DND-41 (cell line): ENCODE results near the gene OR14A16.

Experiments used
- ATAC-seq: fragments of 200-7000 bp; cut with Tn5 transposase; 3 replicates; pipeline ENCODE4 v1.9.1; 2021; ENCODE audit warnings: low read depth; ENCODE audit not compliant: insufficient read depth
- DNase-seq: peaks from one replicate; pipeline ENCODE4 v3.0.0-alpha.2; 2020
- H2AFZ ChIP-seq: 2 replicates; pipeline ENCODE4 v1.6.0; 2012; ENCODE audit warnings: low read depth, low read length
- H3K27ac ChIP-seq: 2 replicates; pipeline ENCODE4 v1.5.1; 2012; ENCODE audit warnings: low read length, inconsistent platforms
- H3K27me3 ChIP-seq: fragments of 200-600 bp; sonication (generic); 2 replicates; pipeline ENCODE4 v1.6.0; 2012; ENCODE audit warnings: low read length, mild to moderate bottlenecking, inconsistent platforms; ENCODE audit not compliant: insufficient read depth, poor library complexity
- H3K36me3 ChIP-seq: 2 replicates; pipeline ENCODE4 v1.5.1; 2012; ENCODE audit warnings: low read length, inconsistent platforms; ENCODE audit not compliant: insufficient read depth
- H3K4me1 ChIP-seq: 2 replicates; pipeline ENCODE4 v1.5.1; 2012; ENCODE audit warnings: mild to moderate bottlenecking, low read length; ENCODE audit not compliant: insufficient read depth
- H3K4me2 ChIP-seq: 2 replicates; pipeline ENCODE4 v1.6.0; 2012; ENCODE audit warnings: mild to moderate bottlenecking, moderate library complexity, low read length, inconsistent platforms; ENCODE audit not compliant: insufficient read depth
- H3K4me3 ChIP-seq, 2 experiments: fragments of 200-600 bp in 1 of 2; shearing (Covaris generic) in 1 of 2; 2 replicates each; pipeline ENCODE4 v1.5.1; 2012 to 2016; ENCODE audit warnings: inconsistent platforms in 2 of 2, low read length in 2 of 2, mild to moderate bottlenecking in 2 of 2, low read depth in 1 of 2, moderate library complexity in 1 of 2
- H3K79me2 ChIP-seq: 2 replicates; pipeline ENCODE4 v1.6.0; 2012; ENCODE audit warnings: low read length, inconsistent platforms; ENCODE audit not compliant: insufficient read depth
- H3K9ac ChIP-seq: 2 replicates; pipeline ENCODE4 v1.6.0; 2012; ENCODE audit warnings: low read depth, mild to moderate bottlenecking, inconsistent platforms, low read length, moderate library complexity
- H3K9me3 ChIP-seq: 2 replicates; pipeline ENCODE4 v1.5.1; 2012; ENCODE audit warnings: low read length, moderate library complexity, mild to moderate bottlenecking, inconsistent platforms; ENCODE audit not compliant: insufficient read depth, severe bottlenecking
- H4K20me1 ChIP-seq: 2 replicates; pipeline ENCODE4 v1.6.0; 2012; ENCODE audit warnings: low read length; ENCODE audit not compliant: insufficient read depth
- EZH2 ChIP-seq: IDR thresholded peaks from 3 replicates; pipeline ENCODE4 v1.6.1; 2012; ENCODE audit warnings: borderline replicate concordance, low read depth, mild to moderate bottlenecking, moderate library complexity, low read length, inconsistent platforms; ENCODE audit not compliant: severe bottlenecking
- TF ChIP-seq, protein P1 (sequence below): IDR thresholded peaks from 2 replicates; pipeline ENCODE4 v1.5.1; 2012; ENCODE audit warnings: borderline replicate concordance, low read length, moderate library complexity, mild to moderate bottlenecking; ENCODE audit not compliant: poor library complexity, severe bottlenecking; ENCODE audit errors: extremely low read depth

OR14A16 gene, protein sequence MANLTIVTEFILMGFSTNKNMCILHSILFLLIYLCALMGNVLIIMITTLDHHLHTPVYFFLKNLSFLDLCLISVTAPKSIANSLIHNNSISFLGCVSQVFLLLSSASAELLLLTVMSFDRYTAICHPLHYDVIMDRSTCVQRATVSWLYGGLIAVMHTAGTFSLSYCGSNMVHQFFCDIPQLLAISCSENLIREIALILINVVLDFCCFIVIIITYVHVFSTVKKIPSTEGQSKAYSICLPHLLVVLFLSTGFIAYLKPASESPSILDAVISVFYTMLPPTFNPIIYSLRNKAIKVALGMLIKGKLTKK

GRCh38 chr1:247824023-247824422 lies at the start of gene OR14A16:
TSS of gene OR14A16 (minus strand) at chr1:247824119. CDS start at chr1:247815729, 8,390 bp downstream.
- no peak within 1 kb of the TSS for H3K9ac ChIP-seq
- H3K9me3 ChIP-seq = no peaks in the 10 kb centered on the region
- no peaks in the 10 kb centered on the region for H4K20me1 ChIP-seq
- ATAC-seq = no peak
- no peaks in the 10 kb centered on the region for H3K79me2 ChIP-seq
- TF ChIP-seq EZH2 = no peak
- TF ChIP-seq, protein P1, sequence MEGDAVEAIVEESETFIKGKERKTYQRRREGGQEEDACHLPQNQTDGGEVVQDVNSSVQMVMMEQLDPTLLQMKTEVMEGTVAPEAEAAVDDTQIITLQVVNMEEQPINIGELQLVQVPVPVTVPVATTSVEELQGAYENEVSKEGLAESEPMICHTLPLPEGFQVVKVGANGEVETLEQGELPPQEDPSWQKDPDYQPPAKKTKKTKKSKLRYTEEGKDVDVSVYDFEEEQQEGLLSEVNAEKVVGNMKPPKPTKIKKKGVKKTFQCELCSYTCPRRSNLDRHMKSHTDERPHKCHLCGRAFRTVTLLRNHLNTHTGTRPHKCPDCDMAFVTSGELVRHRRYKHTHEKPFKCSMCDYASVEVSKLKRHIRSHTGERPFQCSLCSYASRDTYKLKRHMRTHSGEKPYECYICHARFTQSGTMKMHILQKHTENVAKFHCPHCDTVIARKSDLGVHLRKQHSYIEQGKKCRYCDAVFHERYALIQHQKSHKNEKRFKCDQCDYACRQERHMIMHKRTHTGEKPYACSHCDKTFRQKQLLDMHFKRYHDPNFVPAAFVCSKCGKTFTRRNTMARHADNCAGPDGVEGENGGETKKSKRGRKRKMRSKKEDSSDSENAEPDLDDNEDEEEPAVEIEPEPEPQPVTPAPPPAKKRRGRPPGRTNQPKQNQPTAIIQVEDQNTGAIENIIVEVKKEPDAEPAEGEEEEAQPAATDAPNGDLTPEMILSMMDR = no peak
- no peaks in the 10 kb centered on the region for H3K4me1 ChIP-seq
- no peak within 1 kb of the TSS for H2AFZ ChIP-seq
- H3K27me3 ChIP-seq = no peaks in the 10 kb centered on the region
- DNase-seq = no peak
- no peaks in the 10 kb centered on the region for H3K36me3 ChIP-seq
- H3K4me3 ChIP-seq = no peak within 1 kb of the TSS
- no peak within 1 kb of the TSS for H3K27ac ChIP-seq
- no peak within 1 kb of the TSS for H3K4me2 ChIP-seq

DNA sequence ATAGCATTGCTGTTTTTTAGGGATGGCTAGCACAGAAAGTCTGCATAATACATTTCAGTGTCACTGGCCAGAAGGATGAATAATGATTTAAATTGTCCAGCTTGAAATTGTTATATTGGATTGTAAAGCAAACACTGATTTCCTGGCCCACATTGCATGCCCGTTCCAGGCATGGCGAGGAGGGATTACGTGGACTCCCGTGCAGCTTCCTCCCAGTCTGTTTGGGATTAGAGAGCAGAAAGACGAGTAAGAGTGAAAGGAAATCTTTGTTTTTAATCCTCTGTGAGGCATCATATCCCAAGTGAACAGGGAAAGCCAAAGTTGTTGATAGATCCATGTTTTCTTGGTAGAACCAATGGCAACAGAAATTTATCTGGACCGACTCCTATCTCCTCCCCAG lies 41.5 kb upstream of the OR14A16 start:
- no peak overlapping the region for H2AFZ ChIP-seq
- no peaks in the 10 kb centered on the region for H3K27me3 ChIP-seq
- no peaks in the 10 kb centered on the region for H3K4me1 ChIP-seq
- ATAC-seq (no peak), DNase-seq (no peak)
- no peaks in the 10 kb centered on the region for H3K79me2 ChIP-seq
- no peaks in the 10 kb centered on the region for H4K20me1 ChIP-seq
- no peak overlapping the region for H3K9ac ChIP-seq
- H3K4me2 ChIP-seq = no peak overlapping the region
- H3K27ac ChIP-seq = no peak overlapping the region
- H3K4me3 ChIP-seq = no peak overlapping the region
- H3K9me3 ChIP-seq = no peaks in the 10 kb centered on the region
- no peaks in the 10 kb centered on the region for H3K36me3 ChIP-seq
- TF ChIP-seq EZH2 = no peak
- TF ChIP-seq, protein P1 = no peak

- H2AFZ ChIP-seq = no peak overlapping the region
- ATAC-seq = no peak
- H3K36me3 ChIP-seq = no peaks in the 10 kb centered on the region
These were observed 40.7 kb upstream of the OR14A16 start for GRCh38 chr1:247864644-247865043.

More at GRCh38 chr1:247864644-247865043, 40.7 kb upstream of the OR14A16 start:
- no peak overlapping the region for H3K4me3 ChIP-seq
- H3K27ac ChIP-seq = no peak overlapping the region
- no peaks in the 10 kb centered on the region for H3K4me1 ChIP-seq
- no peak for DNase-seq
- TF ChIP-seq, protein P1 = no peak
- no peak for TF ChIP-seq EZH2
- no peak overlapping the region for H3K4me2 ChIP-seq
- no peaks in the 10 kb centered on the region for H3K9me3 ChIP-seq
- H4K20me1 ChIP-seq = no peaks in the 10 kb centered on the region
- no peaks in the 10 kb centered on the region for H3K79me2 ChIP-seq
- no peaks in the 10 kb centered on the region for H3K27me3 ChIP-seq
- H3K9ac ChIP-seq = no peak overlapping the region
